ENCODE results near the gene UCK1. TPM values are rescaled to one million over a fixed set of nuclear protein-coding genes. Genes with fewer than 3 reads are reported as not detected.
A peak's percentile ranks its signal among the peaks of the same experiment; 100 is the strongest.
"Not testable (repeated sequence)": the region's sequence is repeated elsewhere in the genome, so short reads cannot be mapped to it uniquely, and the experiment has no call there.

UCK1 gene
- total RNA-seq, 1 donor from 2014 or later = 30.4 TPM

GRCh38 chr9:131552030-131552429, 21.0 kb upstream of the UCK1 start:
- no peak overlapping the region for H3K27ac Mint-ChIP-seq
- H3K9me3 Mint-ChIP-seq = peaks cover 10% of the 10 kb centered on the region
- H3K27me3 Mint-ChIP-seq = peaks cover 68% of the 10 kb centered on the region
- ATAC-seq (ENCODE audit: low read depth) = no peak
- H3K4me3 Mint-ChIP-seq = no peak overlapping the region
- H3K4me1 Mint-ChIP-seq = peaks cover 4% of the 10 kb centered on the region
- no peaks in the 10 kb centered on the region for H3K36me3 Mint-ChIP-seq (ENCODE audit: low read depth)
- DNase-seq = no peak
- ChIA-PET POLR2A (no interaction called here), CTCF (no interaction called here)
- no peak for TF ChIP-seq CTCF (IDR thresholded peaks at IDR 0.05)
- intact Hi-C loops (cut with micrococcal nuclease) = no loop called here

GRCh38 chr9:131550465-131550864, 19.4 kb upstream of the UCK1 start:
- peaks cover 65% of the 10 kb centered on the region for H3K27me3 Mint-ChIP-seq
- intact Hi-C loops (cut with micrococcal nuclease); H3K9me3 Mint-ChIP-seq; ATAC-seq (ENCODE audit: low read depth); POLR2A ChIA-PET; H3K36me3 Mint-ChIP-seq (ENCODE audit: low read depth); H3K27ac Mint-ChIP-seq; H3K4me1 Mint-ChIP-seq; H3K4me3 Mint-ChIP-seq; DNase-seq; CTCF ChIA-PET: not testable (repeated sequence)

- POLR2A ChIA-PET; H3K27ac Mint-ChIP-seq; DNase-seq; H3K4me1 Mint-ChIP-seq; CTCF ChIA-PET; ATAC-seq (ENCODE audit: low read depth); H3K4me3 Mint-ChIP-seq; H3K36me3 Mint-ChIP-seq (ENCODE audit: low read depth); intact Hi-C loops (cut with micrococcal nuclease): not testable (repeated sequence)
- H3K27me3 Mint-ChIP-seq = peaks cover 64% of the 10 kb centered on the region
- H3K9me3 Mint-ChIP-seq = peaks cover 13% of the 10 kb centered on the region
Measured at GRCh38 chr9:131549186-131549585, 18.1 kb upstream of the UCK1 start.

- Mint-ChIP-seq H3K4me1 (peaks cover 10% of the 10 kb centered on the region), H3K27ac (no peak overlapping the region), H3K9me3 (peaks cover 20% of the 10 kb centered on the region), H3K36me3 (ENCODE audit: low read depth) (peaks cover 5% of the 10 kb centered on the region), H3K27me3 (peaks cover 46% of the 10 kb centered on the region), H3K4me3 (peak overlapping the region; percentile 55)
- no peak for TF ChIP-seq CTCF (IDR thresholded peaks at IDR 0.05)
- peak; percentile 18 for ATAC-seq (ENCODE audit: low read depth)
- CTCF ChIA-PET = no interaction called here
- intact Hi-C loops (cut with micrococcal nuclease) = no loop called here
- POLR2A ChIA-PET = interaction anchor here (0.6 to 0.7 kb wide), 2 partner anchors 15 to 39 kb away, joined by 4 to 7 read pairs; no protein-coding TSS in a partner anchor
- no peak for DNase-seq
Measured at GRCh38 chr9:131546336-131547084, 15.4 kb upstream of the UCK1 start.

GRCh38 chr9:131545786-131546335, 14.8 kb upstream of the UCK1 start:
- peaks cover 42% of the 10 kb centered on the region for H3K27me3 Mint-ChIP-seq
- no peak for DNase-seq
- ATAC-seq (ENCODE audit: low read depth) = no peak
- TF ChIP-seq CTCF (IDR thresholded peaks at IDR 0.05) = no peak
- H3K9me3 Mint-ChIP-seq = peaks cover 20% of the 10 kb centered on the region
- ChIA-PET POLR2A (interaction anchor here (0.6 kb wide), 1 partner anchor 15 kb away, joined by 4 read pairs; no protein-coding TSS in a partner anchor), CTCF (no interaction called here)
- H3K4me3 Mint-ChIP-seq = no peak overlapping the region
- no peak overlapping the region for H3K27ac Mint-ChIP-seq
- H3K4me1 Mint-ChIP-seq = peaks cover 10% of the 10 kb centered on the region
- H3K36me3 Mint-ChIP-seq (ENCODE audit: low read depth) = peaks cover 5% of the 10 kb centered on the region
- intact Hi-C loops (cut with micrococcal nuclease) = no loop called here

- ATAC-seq (ENCODE audit: low read depth) = no peak
- Mint-ChIP-seq H3K4me3 (no peak within 1 kb of the TSS), H3K9me3 (peaks cover 20% of the 10 kb centered on the region), H3K36me3 (ENCODE audit: low read depth) (peaks cover 5% of the 10 kb centered on the region), H3K27me3 (peaks cover 42% of the 10 kb centered on the region), H3K27ac (no peak within 1 kb of the TSS), H3K4me1 (peaks cover 10% of the 10 kb centered on the region)
- ChIA-PET POLR2A (no interaction called here), CTCF (no interaction called here)
- TF ChIP-seq CTCF (IDR thresholded peaks at IDR 0.05) = no peak
- no peak for DNase-seq
- intact Hi-C loops (cut with micrococcal nuclease) = no loop called here
Measured at GRCh38 chr9:131545003-131545785, 14.1 kb upstream of the UCK1 start, which contains the start of gene PRRT1B. Gene PRRT1B (plus strand): TSS chr9:131545523. CDS start chr9:131545616, 93 bp downstream.
